K562 treated with DMSO at 1 percent for 48 hours (cell line): ENCODE results near the gene G2E3. TPM values are rescaled to one million over a fixed set of nuclear protein-coding genes. Genes with fewer than 3 reads are reported as not detected.

Experiments used
- total RNA-seq: library from RNA; unstranded; fragments of 300-600 nt; gene quantifications from 2 replicates; pipeline ENCODE4 v1.2.3, GENCODE V29; 2022; ENCODE audit warnings: low replicate concordance; ENCODE audit errors: extremely low read depth

The G2E3 gene, protein sequence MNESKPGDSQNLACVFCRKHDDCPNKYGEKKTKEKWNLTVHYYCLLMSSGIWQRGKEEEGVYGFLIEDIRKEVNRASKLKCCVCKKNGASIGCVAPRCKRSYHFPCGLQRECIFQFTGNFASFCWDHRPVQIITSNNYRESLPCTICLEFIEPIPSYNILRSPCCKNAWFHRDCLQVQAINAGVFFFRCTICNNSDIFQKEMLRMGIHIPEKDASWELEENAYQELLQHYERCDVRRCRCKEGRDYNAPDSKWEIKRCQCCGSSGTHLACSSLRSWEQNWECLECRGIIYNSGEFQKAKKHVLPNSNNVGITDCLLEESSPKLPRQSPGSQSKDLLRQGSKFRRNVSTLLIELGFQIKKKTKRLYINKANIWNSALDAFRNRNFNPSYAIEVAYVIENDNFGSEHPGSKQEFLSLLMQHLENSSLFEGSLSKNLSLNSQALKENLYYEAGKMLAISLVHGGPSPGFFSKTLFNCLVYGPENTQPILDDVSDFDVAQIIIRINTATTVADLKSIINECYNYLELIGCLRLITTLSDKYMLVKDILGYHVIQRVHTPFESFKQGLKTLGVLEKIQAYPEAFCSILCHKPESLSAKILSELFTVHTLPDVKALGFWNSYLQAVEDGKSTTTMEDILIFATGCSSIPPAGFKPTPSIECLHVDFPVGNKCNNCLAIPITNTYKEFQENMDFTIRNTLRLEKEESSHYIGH
- not detected in 2 replicates for total RNA-seq

DNA sequence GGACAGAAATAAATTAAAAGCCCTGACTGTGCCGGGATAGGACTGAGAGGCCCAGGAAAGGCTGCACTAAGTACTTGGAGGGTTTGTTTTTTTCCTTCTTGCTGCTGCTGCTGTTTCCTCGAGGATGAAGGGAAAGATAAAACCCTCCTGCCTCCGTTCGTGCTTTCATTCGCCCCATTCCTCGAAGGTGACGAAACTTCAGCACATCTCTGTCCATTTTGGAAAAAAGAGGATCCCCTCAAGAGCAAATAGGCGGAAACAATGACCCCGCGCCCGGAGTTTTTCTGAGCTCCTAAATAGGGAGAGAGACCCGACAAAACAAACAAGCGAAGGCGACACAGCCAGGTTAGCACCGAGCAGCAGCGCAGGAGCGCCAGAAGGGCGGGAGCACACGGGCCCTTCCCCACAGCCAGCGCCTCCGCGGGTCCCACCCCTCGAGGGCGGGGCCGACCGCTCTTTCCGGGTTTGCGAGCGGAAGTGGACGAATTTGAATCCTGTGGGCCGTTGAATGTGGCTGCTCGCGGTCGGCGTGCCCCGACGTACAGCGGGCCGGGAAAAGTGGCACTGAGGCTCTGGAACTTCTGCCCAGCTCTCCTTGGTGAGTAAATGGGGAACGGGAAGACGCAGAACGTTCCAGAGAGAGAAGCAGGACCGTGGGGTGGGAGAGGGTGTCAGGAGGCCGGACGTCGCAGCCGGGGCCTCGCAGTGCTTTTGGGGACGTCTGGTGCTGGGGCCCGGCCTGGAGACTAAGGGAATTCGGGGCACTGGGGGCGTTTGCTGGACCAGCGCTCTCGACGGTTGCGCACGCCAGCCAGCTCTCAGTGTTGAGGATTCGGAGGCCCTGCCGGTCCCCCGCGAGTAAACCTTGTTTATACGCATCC is at the start of gene G2E3:
Gene G2E3 (plus strand): TSS at position 484 of the 881 bp plus-strand sequence. CDS start 21,922 bp downstream, outside the sequence.

DNA sequence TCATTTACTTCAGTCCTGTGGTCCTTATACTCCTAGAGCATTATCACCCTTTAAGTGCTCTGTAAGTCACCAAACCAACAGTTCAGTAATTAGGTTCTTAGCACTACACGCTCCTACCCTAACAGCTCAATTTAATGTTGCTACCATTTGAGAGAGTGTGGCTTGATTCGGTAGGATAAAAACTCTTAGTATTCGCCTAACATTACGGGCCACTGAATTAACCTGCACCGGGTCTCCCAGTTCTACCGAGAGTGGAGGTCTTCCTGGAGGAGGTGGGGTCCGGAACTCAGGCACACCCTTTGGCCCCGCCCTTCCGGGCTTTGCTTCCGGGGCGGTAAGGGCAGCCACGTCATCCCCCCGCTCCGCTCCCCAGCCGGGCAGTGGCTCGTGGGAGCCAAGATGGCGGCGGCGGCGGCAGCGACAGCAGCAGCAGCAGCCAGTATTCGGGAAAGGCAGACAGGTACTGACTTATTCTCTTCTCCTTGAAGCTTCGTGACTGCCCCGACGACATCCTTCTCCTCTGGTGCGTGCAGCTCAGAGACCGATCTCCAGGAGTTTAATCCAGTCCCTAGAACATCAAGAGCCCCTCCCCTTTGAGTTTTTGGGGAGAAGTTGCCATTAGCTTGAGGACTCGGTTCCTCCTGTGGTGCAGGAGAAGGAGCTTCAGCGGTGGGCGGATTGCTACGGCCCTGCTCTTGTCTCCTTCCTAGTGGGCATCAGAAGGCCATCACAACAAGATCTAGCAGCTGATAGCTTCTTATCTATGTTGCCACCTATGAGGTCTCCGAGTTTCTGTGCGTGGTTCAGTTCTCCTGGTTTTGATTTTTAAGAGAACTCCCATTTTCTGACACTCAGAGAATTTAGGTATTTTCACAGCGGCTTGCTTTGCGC is 63.2 kb downstream of the G2E3 start, which contains the start of gene SCFD1:
Gene SCFD1 (plus strand): TSS at position 380 of the 891 bp plus-strand sequence. CDS start 20 bp downstream, at position 400.

Other genes starting within 250 kb of the G2E3 start
- gene SCFD1, start 63.2 kb downstream of the G2E3 start, total RNA-seq = not detected in 2 replicates